ENCODE results near the gene PARD3B. TPM values are rescaled to one million over a fixed set of nuclear protein-coding genes. Genes with fewer than 3 reads are reported as not detected.

The PARD3B gene
- polyA plus RNA-seq, 3 donors, result not detected

GRCh38 chr2:205337274-205337673, 792.0 kb downstream of the PARD3B start:
- H3K27me3 Mint-ChIP-seq (ENCODE audit: low read depth in 3 of 3), result no peaks in the 10 kb centered on the region
- H3K4me2 ChIP-seq (replicated peaks; ENCODE audit: extremely low read depth, low read length, poor library complexity, severe bottlenecking), result no peak overlapping the region

DNA sequence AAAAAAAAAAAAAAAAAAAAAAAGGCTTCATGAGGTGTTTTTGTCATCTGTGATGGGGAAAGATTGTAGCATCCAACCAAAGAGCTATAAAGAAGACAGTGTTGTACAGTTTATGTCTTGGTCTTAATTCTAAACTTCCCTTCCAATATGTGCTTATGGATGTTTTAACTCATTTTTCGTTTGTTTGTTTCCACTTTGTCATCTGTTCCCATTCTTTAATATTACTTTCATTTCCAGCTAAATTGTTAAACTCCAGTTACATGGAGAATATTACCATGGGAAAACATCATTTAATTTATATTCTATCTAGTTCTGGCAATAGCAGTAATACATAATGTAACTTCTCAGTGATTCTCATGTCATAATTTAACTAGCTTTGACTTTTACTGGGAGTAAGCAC, 792.9 kb downstream of the PARD3B start:
- DNase-seq, result no peak
- Histone ChIP-seq H3K4me2 (replicated peaks; ENCODE audit: extremely low read depth, low read length, poor library complexity, severe bottlenecking) (no peak overlapping the region), H2AFZ (ENCODE audit: insufficient read depth, low read depth, low read length, poor library complexity, severe bottlenecking) (no peak overlapping the region), H3K79me2 (ENCODE audit: insufficient read depth, low read length) (no peaks in the 10 kb centered on the region), H3K4me1 (ENCODE audit: control insufficient read depth in 1 of 2, insufficient read depth in 2 of 2, low read length in 2 of 2) (no peaks in the 10 kb centered on the region), H3K36me3 (replicated peaks in 1 of 2; ENCODE audit: control insufficient read depth in 1 of 2, insufficient read depth in 2 of 2, low read length in 2 of 2) (no peaks in the 10 kb centered on the region), H3K27ac (ENCODE audit: low read depth in 1 of 2, low read length in 2 of 2) (no peak overlapping the region), H3K9me3 (replicated peaks in 1 of 2; ENCODE audit: control insufficient read depth in 1 of 2, insufficient read depth in 1 of 2, low read length in 2 of 2) (no peaks in the 10 kb centered on the region), H4K20me1 (ENCODE audit: insufficient read depth, low read length) (no peaks in the 10 kb centered on the region), H3K4me3 (replicated peaks in 1 of 3; ENCODE audit: low read depth in 2 of 3, low read length in 3 of 3) (no peak overlapping the region), H3K27me3 (ENCODE audit: control insufficient read depth in 2 of 2, insufficient read depth in 2 of 2, low read length in 2 of 2) (no peaks in the 10 kb centered on the region), H3K9ac (ENCODE audit: insufficient read depth, low read length, poor library complexity, severe bottlenecking) (no peak overlapping the region)
- peaks cover 0 to 7% (median 2%) of the 10 kb centered on the region in 7 donors for H3K9me3 Mint-ChIP-seq
- intact Hi-C loops (cut with micrococcal nuclease), result no loop called here
- H3K4me1 Mint-ChIP-seq, result no peaks in the 10 kb centered on the region
- no CpG with 5 or more reads among the region's 1 CpG for WGBS (ENCODE audit: insufficient coverage)
- no peaks in the 10 kb centered on the region for H3K36me3 Mint-ChIP-seq
- TF ChIP-seq, protein P1, sequence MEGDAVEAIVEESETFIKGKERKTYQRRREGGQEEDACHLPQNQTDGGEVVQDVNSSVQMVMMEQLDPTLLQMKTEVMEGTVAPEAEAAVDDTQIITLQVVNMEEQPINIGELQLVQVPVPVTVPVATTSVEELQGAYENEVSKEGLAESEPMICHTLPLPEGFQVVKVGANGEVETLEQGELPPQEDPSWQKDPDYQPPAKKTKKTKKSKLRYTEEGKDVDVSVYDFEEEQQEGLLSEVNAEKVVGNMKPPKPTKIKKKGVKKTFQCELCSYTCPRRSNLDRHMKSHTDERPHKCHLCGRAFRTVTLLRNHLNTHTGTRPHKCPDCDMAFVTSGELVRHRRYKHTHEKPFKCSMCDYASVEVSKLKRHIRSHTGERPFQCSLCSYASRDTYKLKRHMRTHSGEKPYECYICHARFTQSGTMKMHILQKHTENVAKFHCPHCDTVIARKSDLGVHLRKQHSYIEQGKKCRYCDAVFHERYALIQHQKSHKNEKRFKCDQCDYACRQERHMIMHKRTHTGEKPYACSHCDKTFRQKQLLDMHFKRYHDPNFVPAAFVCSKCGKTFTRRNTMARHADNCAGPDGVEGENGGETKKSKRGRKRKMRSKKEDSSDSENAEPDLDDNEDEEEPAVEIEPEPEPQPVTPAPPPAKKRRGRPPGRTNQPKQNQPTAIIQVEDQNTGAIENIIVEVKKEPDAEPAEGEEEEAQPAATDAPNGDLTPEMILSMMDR (IDR thresholded peaks at IDR 0.05), result no peak
- no peak overlapping the region for H3K27ac Mint-ChIP-seq
- H3K27me3 Mint-ChIP-seq (ENCODE audit: low read depth in 3 of 3), result no peaks in the 10 kb centered on the region
- H3K4me3 Mint-ChIP-seq, result no peak overlapping the region

More at GRCh38 chr2:205337274-205337673, 792.0 kb downstream of the PARD3B start:
- no peaks in the 10 kb centered on the region for H3K4me1 Mint-ChIP-seq
- no peak for DNase-seq
- H3K27ac Mint-ChIP-seq, result no peak overlapping the region
- no peak overlapping the region for H3K9ac ChIP-seq (ENCODE audit: insufficient read depth, low read length, poor library complexity, severe bottlenecking)
- intact Hi-C loops (cut with micrococcal nuclease), result no loop called here
- H3K36me3 ChIP-seq (replicated peaks in 1 of 2; ENCODE audit: control insufficient read depth in 1 of 2, insufficient read depth in 2 of 2, low read length in 2 of 2), result no peaks in the 10 kb centered on the region
- no peaks in the 10 kb centered on the region for H3K9me3 ChIP-seq (replicated peaks in 1 of 2; ENCODE audit: control insufficient read depth in 1 of 2, insufficient read depth in 1 of 2, low read length in 2 of 2)
- no peaks in the 10 kb centered on the region for H4K20me1 ChIP-seq (ENCODE audit: insufficient read depth, low read length)
- H2AFZ ChIP-seq (ENCODE audit: insufficient read depth, low read depth, low read length, poor library complexity, severe bottlenecking), result no peak overlapping the region
- TF ChIP-seq, protein P1 (IDR thresholded peaks at IDR 0.05), result no peak
- peaks cover 0 to 7% (median 2%) of the 10 kb centered on the region in 7 donors for H3K9me3 Mint-ChIP-seq
- no peak overlapping the region for H3K4me3 Mint-ChIP-seq
- no peaks in the 10 kb centered on the region for H3K4me1 ChIP-seq (ENCODE audit: control insufficient read depth in 1 of 2, insufficient read depth in 2 of 2, low read length in 2 of 2)
- no peaks in the 10 kb centered on the region for H3K79me2 ChIP-seq (ENCODE audit: insufficient read depth, low read length)
- no peaks in the 10 kb centered on the region for H3K27me3 ChIP-seq (ENCODE audit: control insufficient read depth in 2 of 2, insufficient read depth in 2 of 2, low read length in 2 of 2)
- H3K4me3 ChIP-seq (replicated peaks in 1 of 3; ENCODE audit: low read depth in 2 of 3, low read length in 3 of 3), result no peak overlapping the region
- no peak overlapping the region for H3K27ac ChIP-seq (ENCODE audit: low read depth in 1 of 2, low read length in 2 of 2)
- no peaks in the 10 kb centered on the region for H3K36me3 Mint-ChIP-seq

Measured in CD14-positive monocyte (primary cell).